HG02973 (cell line): ENCODE data around the gene IFITM10.
"Not testable (repeated sequence)": the region's sequence is repeated elsewhere in the genome, so short reads cannot be mapped to it uniquely, and the experiment has no call there.

ENCODE experiments used
- ATAC-seq: cut with Tn5 transposase; IDR thresholded peaks from one replicate; pipeline ENCODE4 v1.9.1; 2021; ENCODE audit warnings: moderate library complexity; ENCODE audit not compliant: unreplicated experiment

Gene IFITM10

DNA sequence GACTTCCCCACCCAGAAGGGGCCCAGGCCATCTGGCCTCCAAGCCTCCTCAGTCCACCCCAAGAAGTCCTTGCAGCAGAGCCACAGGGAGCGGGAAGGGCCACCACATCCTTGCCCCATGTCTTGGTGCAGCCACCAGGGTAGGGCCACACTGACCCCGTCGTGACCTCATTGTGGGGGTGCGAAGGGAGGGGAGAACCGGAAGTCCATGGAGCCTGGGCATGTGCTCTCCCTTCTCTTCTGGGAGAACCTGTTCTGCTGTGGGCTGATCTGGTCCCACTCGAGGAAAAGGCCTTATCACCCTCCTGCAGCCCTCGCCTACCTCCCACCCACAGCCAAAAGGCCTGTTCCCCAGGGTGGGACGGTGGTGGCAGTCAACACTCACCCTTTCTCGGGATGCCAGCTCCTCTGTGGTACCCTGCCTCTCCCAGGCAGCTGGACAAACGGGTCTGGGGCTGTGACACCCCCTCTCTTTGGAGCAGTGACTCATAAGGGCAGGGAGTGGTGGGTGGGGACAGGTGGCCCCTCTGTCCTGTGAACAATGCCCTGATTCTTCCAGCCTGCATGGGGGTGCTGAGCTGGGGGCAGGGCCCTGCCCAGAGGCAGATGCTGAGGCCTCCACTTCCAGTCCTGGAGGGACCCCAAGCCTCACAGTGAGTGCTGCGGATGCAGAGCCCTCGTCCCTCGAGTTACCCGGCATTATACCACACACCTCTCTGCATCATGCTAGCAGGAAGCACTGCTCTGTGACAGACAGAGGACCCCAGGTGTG, 27.9 kb upstream of the IFITM10 start:
- ATAC-seq: no peak

DNA sequence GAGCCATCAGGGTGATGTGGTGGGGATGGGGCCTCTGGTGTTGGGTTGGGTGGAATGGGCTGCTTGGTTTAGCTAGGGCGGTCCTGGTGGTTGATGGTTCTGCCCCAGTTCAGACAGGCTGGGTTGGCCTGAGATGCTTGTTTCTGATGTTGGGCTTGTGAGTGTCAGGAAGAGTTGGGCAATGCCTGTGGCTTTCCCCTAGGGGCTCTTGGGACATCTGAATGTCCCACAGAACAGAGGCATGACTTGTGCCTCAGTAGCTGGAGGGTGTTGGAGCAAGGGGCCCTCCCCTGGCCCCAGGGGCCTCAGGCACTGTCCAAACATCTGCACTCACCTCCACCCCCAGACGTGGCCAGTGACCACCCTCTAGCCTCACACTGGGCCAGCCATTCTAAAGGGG, 27.3 kb upstream of the IFITM10 start:
- ATAC-seq: no peak

DNA sequence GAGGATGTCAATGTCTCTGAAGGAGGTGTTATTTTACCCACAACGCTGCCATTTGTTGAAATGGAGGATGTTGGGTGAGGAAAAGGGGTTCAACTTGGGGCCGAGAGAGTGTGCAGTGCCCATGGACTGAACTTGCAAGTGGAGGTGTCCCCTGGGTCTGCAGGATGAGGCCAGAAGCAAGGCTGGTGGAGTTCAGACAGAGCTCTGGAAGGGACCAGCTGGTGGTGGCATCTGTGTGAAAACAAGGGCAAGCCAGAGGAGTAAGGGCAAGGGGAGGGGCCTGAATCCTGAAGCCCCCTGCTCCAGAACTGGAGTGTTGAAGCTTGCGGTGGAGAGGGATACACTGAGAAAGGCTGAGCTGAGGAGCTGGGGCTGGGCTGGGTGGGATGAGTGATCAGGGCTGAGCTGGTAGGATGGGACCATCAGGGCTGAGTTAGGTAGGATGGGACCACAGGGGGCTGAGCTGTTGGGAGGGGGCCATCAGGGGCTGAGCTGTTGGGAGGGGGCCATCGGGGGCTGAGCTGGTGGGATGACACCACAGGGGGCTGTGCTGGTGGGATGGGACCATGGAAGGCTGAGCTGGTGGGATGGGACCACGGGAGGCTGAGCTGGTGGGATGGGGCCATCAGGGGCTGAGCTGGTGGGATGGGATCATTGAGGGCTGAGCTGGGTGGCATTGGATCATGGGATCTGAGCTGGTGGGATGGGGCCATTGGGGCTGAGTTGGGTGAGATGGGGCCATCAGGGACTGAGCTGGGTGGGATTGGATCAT, 26.7 kb upstream of the IFITM10 start:
- no peak for ATAC-seq

DNA sequence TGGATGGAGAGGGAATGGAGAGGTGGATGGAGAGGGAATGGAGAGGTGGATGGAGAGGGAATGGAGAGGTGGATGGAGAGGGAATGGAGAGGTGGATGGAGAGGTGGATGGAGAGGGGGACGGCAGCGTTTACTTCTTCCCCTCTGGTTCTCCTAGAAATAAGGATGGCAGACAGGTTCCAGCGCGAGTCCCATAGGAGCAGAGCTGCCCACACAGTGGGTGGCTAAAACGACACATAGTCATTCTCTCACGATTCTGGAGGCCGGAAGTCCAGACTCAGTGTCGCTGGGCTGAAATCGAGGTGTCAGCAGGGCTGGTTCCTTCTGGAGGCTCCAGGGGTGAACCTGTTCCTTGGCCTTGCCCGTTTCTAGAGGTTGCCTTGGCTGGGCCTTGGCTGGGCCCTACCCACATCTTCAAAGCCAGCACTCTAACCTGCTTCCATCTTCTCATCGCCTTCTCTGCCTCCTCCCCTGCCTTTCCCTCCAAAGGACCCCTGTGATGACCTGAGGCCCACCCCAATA, 26.0 kb upstream of the IFITM10 start:
- no peak for ATAC-seq

DNA sequence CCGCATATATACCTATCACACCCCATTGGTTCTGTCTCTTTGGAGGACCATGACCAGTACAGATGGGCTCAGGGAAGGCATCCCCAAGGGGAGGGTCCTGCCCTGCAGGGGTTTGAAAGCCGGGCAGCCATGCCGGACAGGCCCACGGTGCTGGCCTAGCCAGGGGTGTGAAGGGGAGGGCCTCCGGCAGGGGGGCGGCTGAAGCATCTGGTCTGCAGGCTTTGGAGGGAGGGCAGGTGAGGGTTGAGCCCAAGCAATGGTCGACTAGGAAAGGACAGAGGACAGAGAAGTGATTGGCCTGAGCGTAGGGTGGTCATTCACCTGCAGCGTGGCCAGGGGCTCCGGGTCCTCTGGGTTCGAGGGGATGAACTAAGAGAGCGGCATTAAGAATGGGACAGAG, 24.5 kb upstream of the IFITM10 start:
- no peak for ATAC-seq

DNA sequence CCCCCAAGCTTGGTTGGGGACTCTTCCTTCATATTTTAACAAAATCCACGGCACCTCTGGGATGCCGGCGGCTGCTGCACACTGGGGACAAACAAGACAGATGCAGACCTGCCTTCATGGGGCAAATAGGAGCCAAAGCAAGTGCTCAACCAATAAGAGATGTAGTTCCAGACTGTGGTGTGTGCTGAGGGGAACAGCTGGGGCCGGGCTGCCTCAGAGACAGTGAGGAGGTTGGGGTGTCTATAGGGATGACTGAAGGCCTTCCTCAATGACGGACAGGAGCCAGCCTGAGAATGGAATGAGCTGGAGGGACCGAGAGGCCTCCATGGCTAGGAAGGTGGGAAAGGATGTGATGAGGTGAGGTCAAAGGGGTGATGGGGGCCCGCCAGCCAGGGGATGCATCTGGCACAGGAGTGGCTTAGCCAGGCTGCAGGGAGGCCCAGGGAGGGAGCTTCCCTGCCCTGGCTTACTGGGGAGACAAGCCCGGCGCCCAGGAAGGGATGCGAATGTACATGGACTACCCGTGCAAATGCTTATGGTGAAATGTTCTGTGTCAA, 23.7 kb upstream of the IFITM10 start:
- ATAC-seq: no peak

DNA sequence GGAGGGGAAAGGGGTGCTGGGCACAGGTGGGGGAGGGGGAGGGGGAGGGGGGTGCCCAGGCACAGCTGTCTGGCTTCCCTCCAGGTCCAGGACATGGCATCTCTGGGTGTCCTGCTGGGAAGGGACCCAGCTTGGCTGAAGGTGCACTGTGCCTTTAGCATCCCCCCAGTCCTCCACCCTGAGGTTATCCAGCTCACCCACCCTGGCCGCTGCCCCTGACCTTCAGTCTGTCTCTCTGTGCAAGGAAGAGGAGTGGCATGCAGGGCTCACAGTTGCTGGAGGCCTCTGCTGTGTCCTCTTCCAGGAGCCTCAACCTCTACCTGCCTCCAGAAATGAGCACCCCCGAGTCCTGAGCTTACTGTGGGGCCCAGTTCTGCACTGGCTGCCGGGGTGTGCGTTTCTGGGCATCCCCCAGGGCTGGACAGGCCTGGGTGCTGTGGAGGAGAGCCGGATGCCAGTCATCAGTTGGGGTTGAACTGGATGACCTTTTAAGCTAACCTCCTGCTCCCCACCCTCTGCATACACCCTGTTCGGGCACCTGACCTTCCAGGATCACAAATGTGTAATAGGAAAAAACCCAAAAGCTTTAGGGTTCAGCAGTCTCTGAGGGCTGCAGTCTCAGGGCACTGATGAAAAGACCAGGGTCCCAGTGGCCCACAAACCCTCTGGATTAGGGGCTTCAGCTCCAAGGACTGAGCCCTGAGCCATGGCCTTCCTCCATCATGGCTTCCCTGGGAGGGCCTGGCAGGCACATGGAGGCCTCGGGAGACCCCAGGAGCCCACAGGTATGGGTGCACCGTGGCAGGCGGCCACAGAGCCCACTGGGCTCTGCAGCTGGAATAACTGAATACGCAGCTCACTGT, 23.0 kb upstream of the IFITM10 start:
- ATAC-seq: no peak

DNA sequence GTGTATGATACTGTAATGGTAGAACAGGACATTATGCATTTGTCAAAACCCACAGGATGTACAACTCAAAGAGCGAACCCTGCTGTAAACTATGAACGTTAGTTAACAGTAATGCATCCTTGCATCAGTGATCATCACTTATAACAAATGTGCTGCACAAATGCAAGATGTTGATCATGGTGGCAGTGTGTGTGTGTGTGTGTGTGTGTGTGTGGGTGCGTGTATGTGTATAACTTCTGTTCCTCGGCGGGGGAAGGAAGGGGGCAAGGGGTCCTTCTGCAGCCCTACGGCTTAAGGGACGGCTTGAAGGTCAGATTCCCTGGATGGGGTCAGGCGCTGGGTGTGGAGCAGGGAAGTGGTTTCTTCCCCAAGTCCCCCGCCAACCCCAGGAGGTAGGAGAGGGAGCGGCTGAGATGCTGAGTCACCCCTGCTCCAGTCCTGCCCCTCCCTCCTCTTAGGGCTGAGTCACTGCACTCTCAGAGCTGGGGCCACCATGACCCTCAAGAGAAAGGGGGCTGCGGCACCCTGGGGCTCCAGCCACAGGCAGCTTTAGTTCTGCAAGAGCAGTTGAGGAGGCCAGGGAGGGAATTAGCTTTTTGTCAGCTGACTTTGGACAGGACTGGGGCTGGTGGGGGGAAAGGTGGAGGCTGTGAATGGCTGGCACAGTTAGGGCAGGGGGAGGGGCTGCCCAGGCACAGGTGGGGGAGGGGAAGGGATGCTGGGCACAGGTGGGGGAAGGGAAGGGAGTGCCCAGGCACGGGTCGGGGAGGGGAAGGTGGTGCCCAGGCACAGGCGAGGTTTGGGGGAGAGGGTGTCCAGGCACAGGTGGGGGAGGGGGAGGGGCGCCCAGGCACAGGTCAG, 22.1 kb upstream of the IFITM10 start:
- no peak for ATAC-seq

DNA sequence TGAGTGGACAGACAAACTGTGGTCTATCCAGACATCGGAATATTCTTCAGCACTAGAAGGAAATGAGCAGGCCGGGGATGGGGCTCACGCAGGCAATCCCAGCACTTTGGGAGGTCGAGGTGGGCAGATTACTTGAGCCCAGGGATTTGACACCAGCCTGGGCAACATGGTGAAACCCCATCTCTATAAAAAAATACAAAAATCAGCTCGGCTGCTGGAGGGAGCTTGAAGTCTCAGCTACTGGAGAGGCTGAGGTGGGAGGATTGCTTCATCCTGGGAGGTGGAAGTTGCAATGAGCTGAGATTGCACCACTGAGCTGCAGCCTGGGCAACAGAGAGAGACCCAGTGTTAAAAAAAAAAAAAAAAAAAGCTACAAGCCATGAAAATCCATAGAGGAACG, 21.3 kb upstream of the IFITM10 start:
- no peak for ATAC-seq

DNA sequence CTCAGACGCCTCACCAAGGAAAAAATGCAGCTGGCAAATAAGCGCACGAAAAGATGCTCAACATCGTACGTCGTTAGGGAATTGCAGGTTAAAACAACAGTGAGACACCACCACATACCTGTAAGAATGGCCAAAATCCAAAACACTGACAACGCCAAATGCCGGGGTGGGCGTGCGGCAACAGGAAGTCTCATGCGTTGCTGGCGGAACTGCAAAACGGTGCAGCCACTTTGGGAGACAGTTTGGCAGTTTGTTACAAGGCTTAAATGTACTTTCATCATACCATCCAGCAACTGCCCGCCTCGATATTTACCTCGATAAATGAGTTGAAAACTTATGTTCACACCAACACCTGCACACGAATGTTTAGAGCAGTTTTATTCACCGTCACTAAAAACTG, 20.9 kb upstream of the IFITM10 start:
- ATAC-seq: no peak

DNA sequence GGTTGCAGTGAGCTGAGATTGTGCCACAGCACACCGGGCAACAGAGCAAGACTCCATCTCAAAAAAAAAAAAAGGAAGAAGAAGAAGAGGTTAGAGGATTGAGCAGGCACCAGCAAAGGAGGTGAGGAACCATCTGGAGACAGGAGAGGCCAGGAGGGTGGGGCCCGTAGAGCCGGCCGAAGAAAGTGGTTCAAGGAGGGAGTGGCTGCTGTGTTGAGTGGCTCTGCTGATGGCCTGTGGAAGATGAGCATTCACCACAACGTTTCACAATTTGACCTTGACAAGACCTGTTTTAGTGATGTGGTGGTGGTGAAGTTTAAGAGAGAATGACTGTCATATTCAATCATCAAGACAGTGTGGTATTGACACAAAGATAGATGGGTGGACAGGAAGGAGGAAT, 20.1 kb upstream of the IFITM10 start:
- no peak for ATAC-seq

DNA sequence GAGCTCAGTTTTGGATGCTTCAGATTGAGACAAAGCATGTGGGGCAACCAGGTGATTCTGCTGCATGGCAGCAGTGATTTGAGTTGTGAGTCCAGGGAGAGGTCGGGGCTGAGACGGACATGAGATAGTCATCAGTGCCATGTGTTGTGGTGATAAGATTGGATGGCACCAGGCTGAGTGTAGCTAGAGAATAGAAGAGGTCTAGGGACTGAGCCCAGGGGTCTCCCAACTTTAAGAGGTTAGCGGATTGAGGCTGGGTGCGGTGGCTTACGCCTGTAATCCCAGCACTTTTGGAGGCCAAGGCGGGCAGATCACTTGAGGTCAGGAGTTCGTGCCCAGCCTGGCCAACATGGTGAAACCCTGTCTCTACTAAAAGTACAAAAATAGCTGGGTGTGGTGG, 19.7 kb upstream of the IFITM10 start:
- no peak for ATAC-seq

DNA sequence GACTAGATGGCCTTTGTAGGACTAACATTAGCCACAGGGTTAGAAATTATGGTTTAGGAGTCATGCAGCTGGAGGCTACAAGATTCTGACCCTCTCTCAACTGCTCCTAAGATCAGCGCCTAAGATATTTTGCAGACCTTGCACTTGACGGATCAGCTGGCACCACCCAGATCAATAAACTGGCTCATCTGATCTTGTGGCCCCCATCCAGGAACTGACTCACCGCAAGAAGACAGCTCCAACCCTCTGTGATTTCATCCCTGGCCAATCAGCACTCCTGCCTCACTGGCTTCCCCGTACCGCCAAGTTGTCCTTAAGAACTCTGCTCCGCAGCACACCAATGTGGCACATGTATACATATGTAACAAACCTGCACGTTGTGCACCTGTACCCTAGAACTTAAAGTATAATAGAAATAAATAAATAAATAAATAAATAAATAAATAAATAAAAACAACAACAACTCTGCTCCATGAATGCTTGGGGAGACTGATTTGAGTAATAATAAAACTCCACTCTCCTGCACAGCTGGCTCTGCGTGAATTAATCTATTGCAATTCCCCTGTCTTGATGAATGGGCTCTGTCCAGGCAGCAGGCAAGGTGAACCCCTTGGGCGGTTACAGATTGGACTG, 19.0 kb upstream of the IFITM10 start:
- not testable (repeated sequence) for ATAC-seq

DNA sequence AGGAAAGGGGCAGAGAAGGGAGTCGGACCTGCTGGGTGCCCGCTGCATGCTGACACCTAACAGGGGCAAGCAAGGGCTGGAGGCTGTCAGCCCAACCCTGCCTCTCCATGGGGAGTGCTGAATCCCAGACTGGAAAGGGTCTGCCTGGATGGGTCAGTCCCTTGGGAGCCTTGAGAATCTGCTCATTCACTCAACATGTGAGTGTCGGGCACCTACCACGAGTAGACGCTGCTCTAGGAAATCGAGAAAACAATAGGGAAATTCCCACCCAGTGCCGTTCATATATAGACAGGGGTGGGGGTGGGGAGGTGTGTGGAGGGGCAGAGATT, 17.7 kb upstream of the IFITM10 start:
- no peak for ATAC-seq

DNA sequence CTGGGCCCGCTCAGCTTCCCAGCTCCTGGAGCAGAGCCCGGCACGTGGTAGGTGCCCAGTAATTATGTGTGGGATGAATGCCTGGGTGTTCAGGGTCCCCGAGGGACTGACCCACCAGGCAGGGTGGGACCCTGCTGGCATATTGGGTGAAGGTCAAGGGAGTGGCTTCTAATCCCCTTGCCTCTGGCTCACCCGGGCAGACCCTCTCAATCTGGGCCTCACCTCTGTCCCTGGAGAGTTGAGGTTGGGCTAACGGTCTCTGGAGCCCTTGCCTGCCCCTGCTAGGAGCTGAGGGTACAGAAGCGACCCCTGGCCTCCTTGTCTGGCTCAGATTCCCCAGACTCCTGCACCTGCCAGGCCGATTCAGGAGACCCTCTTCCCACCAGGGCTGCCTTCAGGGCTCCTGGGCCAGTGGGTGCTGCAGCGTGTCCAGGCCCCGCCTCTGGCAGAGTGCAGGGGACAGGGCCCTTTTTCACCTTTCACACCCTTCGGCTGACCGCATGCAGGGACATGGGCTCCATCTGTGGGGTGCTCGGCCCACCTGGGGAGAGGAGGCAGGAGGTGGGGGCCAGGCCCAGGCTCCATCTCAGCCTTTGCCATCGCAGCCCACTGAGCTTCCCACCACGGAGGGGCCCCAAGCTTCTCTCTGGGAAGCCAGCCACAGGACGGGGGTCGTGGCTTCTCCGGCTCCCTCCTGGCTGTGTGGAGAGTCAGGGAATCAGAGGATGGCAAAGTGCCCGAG, 17.2 kb upstream of the IFITM10 start:
- ATAC-seq: no peak

DNA sequence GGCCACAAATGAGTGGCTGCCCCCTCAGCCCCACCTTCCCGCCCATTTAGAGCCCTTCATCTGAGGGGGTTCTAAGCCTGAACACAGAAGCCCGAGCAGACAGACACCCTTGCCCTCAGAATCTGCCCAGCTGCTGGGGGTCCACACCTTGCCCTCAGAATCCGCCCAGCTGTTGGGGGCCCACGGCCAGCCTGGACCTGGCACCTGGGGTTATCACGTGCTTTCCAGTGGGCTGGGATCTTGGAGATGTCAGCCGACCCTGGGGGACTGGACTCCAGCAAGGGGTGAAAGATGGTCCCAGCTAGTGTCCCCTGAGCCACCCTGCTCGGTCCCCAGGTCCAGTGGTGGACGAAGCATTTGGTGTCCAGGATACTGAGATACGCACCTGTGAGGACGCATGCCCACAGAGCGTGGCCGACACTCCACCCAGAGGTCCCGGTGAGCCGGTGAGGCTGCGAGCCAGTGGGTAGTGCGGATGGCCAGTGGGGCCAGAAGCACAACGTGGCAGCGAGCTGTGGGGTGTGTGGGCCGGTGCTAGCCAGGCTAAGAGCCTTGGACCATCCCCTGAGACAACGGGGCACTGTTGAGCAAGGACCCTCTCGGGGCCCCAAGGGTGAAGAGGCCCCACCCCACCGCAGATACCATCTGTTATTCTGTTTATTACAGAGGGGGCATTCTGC, 16.5 kb upstream of the IFITM10 start:
- no peak for ATAC-seq

DNA sequence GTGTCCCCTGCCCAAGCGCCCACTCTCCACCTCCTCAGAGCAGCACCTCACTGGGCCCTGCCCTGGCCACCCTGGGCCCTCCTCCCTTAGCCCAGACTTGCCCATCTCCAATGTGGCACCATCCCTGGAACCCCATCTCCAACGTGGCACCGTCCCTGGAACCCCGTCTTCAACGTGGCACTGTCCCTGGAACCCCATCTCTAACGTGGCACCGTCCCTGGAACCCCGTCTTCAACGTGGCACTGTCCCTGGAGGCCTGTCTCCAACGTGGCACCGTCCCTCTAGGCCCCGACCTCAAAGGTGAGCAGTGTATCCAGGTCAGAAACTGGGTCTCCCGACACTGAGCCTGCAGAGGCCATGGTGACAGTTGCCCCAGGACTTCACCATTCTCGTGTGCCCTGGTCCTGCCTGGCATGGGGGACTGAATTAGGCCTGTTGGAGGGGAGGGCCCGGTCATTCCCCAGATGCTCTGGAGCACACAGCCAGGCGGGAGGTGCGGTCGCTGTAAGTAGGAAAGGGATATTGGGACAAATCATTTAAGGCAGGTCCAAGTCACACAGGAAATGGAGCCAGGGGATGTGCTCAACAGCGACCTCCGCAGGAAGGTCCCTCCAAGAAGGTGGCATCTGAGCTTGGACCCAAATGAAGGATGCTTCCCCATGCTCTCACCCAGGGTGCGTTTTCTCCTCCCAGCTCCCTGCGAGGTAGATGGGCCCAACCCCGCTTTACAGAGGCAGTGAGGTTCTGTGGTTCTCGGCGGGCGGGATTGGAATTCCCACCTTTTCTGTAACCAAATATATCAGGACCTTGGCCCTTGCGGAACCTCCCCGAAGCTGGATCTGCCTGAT, 15.7 kb upstream of the IFITM10 start:
- no peak for ATAC-seq
